Lower leg skin (tissue), 3 donors: ENCODE results near the gene MANEA.

ENCODE experiments used
- POLR2A ChIP-seq, 2 donors: fragments of 450-650 bp; IDR thresholded peaks; one replicate each; pipeline ENCODE4 v1.6.1; 2016 to 2017; ENCODE audit warnings: antibody characterized with exemption in 2 of 2, mild to moderate bottlenecking in 1 of 2, moderate library complexity in 1 of 2
- TF ChIP-seq, protein P1 (sequence below), 3 donors: fragments of 450-650 bp; IDR thresholded peaks; one replicate each; pipeline ENCODE4 v1.5.1; 2016; ENCODE audit warnings: antibody characterized with exemption in 3 of 3, mild to moderate bottlenecking in 3 of 3, moderate library complexity in 2 of 3

DNA sequence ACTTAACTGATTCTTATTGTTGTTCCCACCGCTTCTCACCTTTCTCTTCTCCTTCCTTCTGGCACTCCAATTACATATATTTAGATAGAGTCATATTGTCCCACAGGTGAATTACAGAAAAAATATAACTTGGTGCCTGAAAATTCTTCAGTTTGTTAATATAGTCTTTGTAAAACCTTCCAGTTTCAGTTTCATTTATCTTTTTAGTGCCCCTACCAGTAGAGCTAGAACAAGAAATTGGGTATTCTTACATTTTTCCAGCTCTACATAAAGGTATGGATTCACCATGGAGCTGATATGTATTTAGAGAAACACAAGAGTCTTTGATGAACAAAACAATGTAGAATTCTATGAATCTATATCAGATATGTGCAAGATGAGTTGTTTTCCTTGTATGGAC, 10.7 kb downstream of the MANEA start:
- TF ChIP-seq, protein P1, sequence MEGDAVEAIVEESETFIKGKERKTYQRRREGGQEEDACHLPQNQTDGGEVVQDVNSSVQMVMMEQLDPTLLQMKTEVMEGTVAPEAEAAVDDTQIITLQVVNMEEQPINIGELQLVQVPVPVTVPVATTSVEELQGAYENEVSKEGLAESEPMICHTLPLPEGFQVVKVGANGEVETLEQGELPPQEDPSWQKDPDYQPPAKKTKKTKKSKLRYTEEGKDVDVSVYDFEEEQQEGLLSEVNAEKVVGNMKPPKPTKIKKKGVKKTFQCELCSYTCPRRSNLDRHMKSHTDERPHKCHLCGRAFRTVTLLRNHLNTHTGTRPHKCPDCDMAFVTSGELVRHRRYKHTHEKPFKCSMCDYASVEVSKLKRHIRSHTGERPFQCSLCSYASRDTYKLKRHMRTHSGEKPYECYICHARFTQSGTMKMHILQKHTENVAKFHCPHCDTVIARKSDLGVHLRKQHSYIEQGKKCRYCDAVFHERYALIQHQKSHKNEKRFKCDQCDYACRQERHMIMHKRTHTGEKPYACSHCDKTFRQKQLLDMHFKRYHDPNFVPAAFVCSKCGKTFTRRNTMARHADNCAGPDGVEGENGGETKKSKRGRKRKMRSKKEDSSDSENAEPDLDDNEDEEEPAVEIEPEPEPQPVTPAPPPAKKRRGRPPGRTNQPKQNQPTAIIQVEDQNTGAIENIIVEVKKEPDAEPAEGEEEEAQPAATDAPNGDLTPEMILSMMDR (IDR thresholded peaks at IDR 0.05) = no peak
- no peak for TF ChIP-seq POLR2A (IDR thresholded peaks at IDR 0.05)
